HepG2 (cell line): ENCODE measurements around the gene KCNK5. TPM values are rescaled to one million over a fixed set of nuclear protein-coding genes. Genes with fewer than 3 reads are reported as not detected.

Source experiments
- ATAC-seq: fragments of 200-7000 bp; cut with Tn5 transposase; 3 replicates; pipeline ENCODE4 v1.9.1; 2020; ENCODE audit warnings: mild to moderate bottlenecking, moderate library complexity
- BruUV-seq: library from RNA; stranded (reverse); fragments of 400-500 nt; replicated peaks from 2 replicates; lab custom pipeline; 2021; lab: Mats Ljungman, UMichigan
- CTCF ChIA-PET: fragments of 300-600 bp; formaldehyde crosslinking; extraction: SDS; loops from one replicate; lab custom pipeline; 2021; ENCODE audit warnings: low total read pairs, inconsistent platforms, low intra/inter-chr PET ratio; lab: Yijun Ruan, JAX
- POLR2A ChIA-PET: fragments of 350-600 bp; sonication (Branson Sonifier 250); formaldehyde crosslinking; loops from one replicate; lab custom pipeline; 2020; ENCODE audit warnings: antibody characterized with exemption, inconsistent platforms; lab: Yijun Ruan, JAX
- DNase-seq: peaks from one replicate; pipeline ENCODE4 v3.0.0-alpha.2; 2015; ENCODE audit warnings: low spot score
- FAIRE-seq: peaks from 3 replicates; lab custom pipeline; 2011; peaks lifted over from hg19 to GRCh38; lab: Jason Lieb, UNC
- H2AFZ ChIP-seq: one replicate; pipeline ENCODE4 v1.6.1; 2011; ENCODE audit warnings: low read length, inconsistent platforms
- H3K27ac ChIP-seq: fragments of 300-600 bp; 3 replicates; pipeline ENCODE4 v1.8.0; 2011; ENCODE audit warnings: mixed run types, mild to moderate bottlenecking, mixed read lengths, low read length, inconsistent platforms; ENCODE audit not compliant: insufficient read depth; ENCODE audit errors: extremely low read length
- H3K27me3 ChIP-seq, 2 experiments: fragments of 200-600 bp in 1 of 2; 2 replicates in 1 of 2; 3 replicates in 1 of 2; pipeline versions ENCODE4 v1.6.0 to v1.8.0; 2011; ENCODE audit warnings: low read length in 2 of 2, mild to moderate bottlenecking in 2 of 2, moderate library complexity in 2 of 2, inconsistent platforms in 1 of 2; ENCODE audit not compliant: insufficient read depth in 2 of 2, control insufficient read depth in 1 of 2
- H3K36me3 ChIP-seq, 2 experiments: fragments of 200-600 bp in 1 of 2; replicated peaks in 1 of 2; 2 replicates in 1 of 2; 3 replicates in 1 of 2; pipeline versions ENCODE4 v1.5.1 to v1.8.0; 2011; ENCODE audit warnings: low read length in 2 of 2, inconsistent platforms in 1 of 2; ENCODE audit not compliant: insufficient read depth in 2 of 2, control insufficient read depth in 1 of 2
- H3K4me1 ChIP-seq: 2 replicates; pipeline ENCODE4 v1.5.1; 2012; ENCODE audit warnings: low read length, inconsistent platforms; ENCODE audit not compliant: insufficient read depth
- H3K4me2 ChIP-seq: 2 replicates; pipeline ENCODE4 v1.6.0; 2011; ENCODE audit warnings: low read depth, low read length, inconsistent platforms
- H3K4me3 ChIP-seq, 3 experiments: fragments of 200-600 bp in 1 of 3; sonication (generic), shearing (Covaris generic) in 1 of 3; replicated peaks in 1 of 3; 2 replicates each; pipeline ENCODE4 v1.5.1; 2011 to 2016; ENCODE audit warnings: low read length in 3 of 3, inconsistent platforms in 2 of 3, low read depth in 2 of 3, mild to moderate bottlenecking in 2 of 3, control low read depth in 1 of 3, mixed read lengths in 1 of 3; ENCODE audit not compliant: insufficient read depth in 1 of 3
- H3K79me2 ChIP-seq: one replicate; pipeline ENCODE4 v1.6.1; 2011; ENCODE audit warnings: low read length, inconsistent platforms; ENCODE audit not compliant: insufficient read depth
- H3K9ac ChIP-seq: 2 replicates; pipeline ENCODE4 v1.6.0; 2011; ENCODE audit warnings: mild to moderate bottlenecking, low read depth, low read length, inconsistent platforms; ENCODE audit not compliant: insufficient read depth
- H3K9me3 ChIP-seq: 2 replicates; pipeline ENCODE4 v1.5.1; 2012; ENCODE audit warnings: mild to moderate bottlenecking, low read length
- H4K20me1 ChIP-seq: 2 replicates; pipeline ENCODE4 v1.6.0; 2011; ENCODE audit warnings: inconsistent platforms, mild to moderate bottlenecking, low read length, moderate library complexity; ENCODE audit not compliant: insufficient read depth
- FOXA3 ChIP-seq: IDR thresholded peaks from 2 replicates; pipeline ENCODE4 v1.6.1; 2016; ENCODE audit warnings: missing genetic modification reagents, missing compliant biosample characterization
- ISL2 ChIP-seq: sonication (generic); formaldehyde crosslinking; IDR thresholded peaks from 2 replicates; pipeline ENCODE4 v1.5.0; 2020; ENCODE audit warnings: missing genetic modification reagents
- MTA3 ChIP-seq: sonication (generic); formaldehyde crosslinking; IDR thresholded peaks from 2 replicates; pipeline ENCODE4 v1.4.0; 2020; ENCODE audit warnings: missing genetic modification reagents
- RAD51 ChIP-seq: fragments of 450-650 bp; IDR thresholded peaks from 2 replicates; pipeline ENCODE4 v1.6.1; 2016; ENCODE audit warnings: borderline replicate concordance
- RXRB ChIP-seq: IDR thresholded peaks from 2 replicates; pipeline ENCODE4 v1.6.1; 2016; ENCODE audit warnings: borderline replicate concordance, missing genetic modification reagents, missing compliant biosample characterization
- SMC3 ChIP-seq: IDR thresholded peaks from 2 replicates; pipeline ENCODE4 v1.6.1; 2011; ENCODE audit warnings: low read length, improper control_type of control experiment
- ZFP90 ChIP-seq: sonication (generic); formaldehyde crosslinking; IDR thresholded peaks from 2 replicates; pipeline ENCODE4 v1.8.0; 2022; ENCODE audit warnings: missing genetic modification reagents, mild to moderate bottlenecking, inconsistent platforms, borderline replicate concordance
- ZNF20 ChIP-seq: sonication (generic); formaldehyde crosslinking; IDR thresholded peaks from 2 replicates; pipeline ENCODE4 v1.4.0; 2020; ENCODE audit warnings: mild to moderate bottlenecking, moderate library complexity, missing genetic modification reagents
- ZNF569 ChIP-seq: sonication (generic); formaldehyde crosslinking; IDR thresholded peaks from 2 replicates; pipeline ENCODE4 v1.5.0; 2020; ENCODE audit warnings: mild to moderate bottlenecking, missing genetic modification reagents, moderate library complexity, borderline replicate concordance
- ZNF75D ChIP-seq: sonication (generic); formaldehyde crosslinking; IDR thresholded peaks from 2 replicates; pipeline ENCODE4 v1.8.1; 2023; ENCODE audit warnings: missing genetic modification reagents, mild to moderate bottlenecking, borderline replicate concordance
- WGBS: methylation state at CpG from one replicate; pipeline ENCODE4 v1.1.6; 2017; ENCODE audit warnings: low lambda C conversion rate; 5-methylcytosine and 5-hydroxymethylcytosine counted together
- in situ Hi-C: cut with HindIII; loops from 2 replicates; pipeline ENCODE4 v1.10.0; 2017; ENCODE audit warnings: low pct_unique_long_range_greater_than_20kb; ENCODE audit not compliant: extremely low pct_ligation_motif_present
- intact Hi-C: fragments of 100-400 bp; cut with micrococcal nuclease; formaldehyde crosslinking; loops from one replicate; pipeline ENCODE4 v1.10.0; 2022; ENCODE audit not compliant: unreplicated experiment
- polyA plus RNA-seq, 8 experiments: library from polyadenylated mRNA; depleted of rRNA in 3 of 8; stranded (reverse) in 7 of 8; unstranded in 1 of 8; fragments of >200 nt; fragmentation: Illumina TruSeq in 4 of 8; extraction: Trizol in 4 of 8; gene quantifications; 2 replicates each; pipeline versions ENCODE4 v1.2.1 to v1.2.3, GENCODE V29; 2011 to 2016; ENCODE audit warnings: low read depth in 4 of 8, missing spikeins in 1 of 8, mixed read lengths in 1 of 8; ENCODE audit not compliant: insufficient read depth in 1 of 8
- total RNA-seq, 5 experiments: library from RNA; depleted of rRNA; stranded (reverse); fragments of >200 nt; fragmentation: Illumina TruSeq; extraction: Trizol; gene quantifications; 2 replicates each; pipeline ENCODE4 v1.2.3, GENCODE V29; 2016; ENCODE audit warnings: low read depth in 1 of 5
- TF ChIP-seq, protein P1 (sequence below): sonication (generic); formaldehyde crosslinking; IDR thresholded peaks from 2 replicates; pipeline ENCODE4 v1.5.1; 2020; ENCODE audit warnings: mild to moderate bottlenecking, missing genetic modification reagents, moderate library complexity

Gene KCNK5
- total and polyA plus RNA-seq, 2 of the 13 experiments (the other 11 are each of a cell fraction or from before 2014, with no cell fraction given): 0.04 TPM; not detected in 1

DNA sequence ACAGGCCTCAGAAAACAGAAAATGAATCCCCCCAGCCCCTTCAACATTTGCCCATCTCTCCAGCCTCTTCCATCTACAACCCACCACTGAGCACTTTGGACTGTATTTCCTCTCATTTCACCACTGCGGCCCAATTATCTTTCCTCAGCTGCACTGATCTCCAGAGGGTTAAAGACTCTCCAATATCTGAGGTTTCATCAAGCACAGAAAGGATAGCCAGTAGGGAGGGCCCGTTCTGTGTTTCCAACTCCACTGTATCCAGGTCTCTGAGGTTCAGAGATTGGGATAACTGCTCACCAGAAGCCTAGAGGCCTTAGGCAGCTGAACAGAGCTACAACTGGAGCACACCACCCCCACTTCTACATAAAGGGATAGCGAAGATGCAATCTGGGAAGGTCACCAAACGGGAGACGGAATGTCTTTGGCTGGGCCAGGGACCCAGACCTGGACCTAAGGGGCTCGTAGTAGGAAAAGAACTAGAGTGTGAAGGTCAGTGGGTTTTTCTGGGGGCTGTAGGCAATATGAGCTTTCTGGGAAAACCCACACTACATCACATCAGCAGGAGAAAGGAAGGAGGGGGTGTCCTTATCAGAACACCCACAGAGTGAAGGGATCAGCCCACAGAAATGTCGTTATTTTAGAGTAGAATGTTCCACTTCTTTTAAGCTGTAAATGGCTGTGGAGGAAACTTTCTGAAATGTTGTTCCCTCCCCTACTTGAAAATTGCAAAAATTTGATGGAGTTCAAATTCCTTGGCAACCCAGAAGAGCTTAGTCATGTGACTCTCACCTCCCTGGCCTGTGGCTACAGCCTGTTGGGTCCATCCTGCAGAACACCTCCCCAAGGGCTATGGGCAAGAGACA, 7.3 kb downstream of the KCNK5 start:
- FAIRE-seq (no peak), ATAC-seq (no peak), DNase-seq (no peak)
- Histone ChIP-seq H3K27ac (no peak overlapping the region), H2AFZ (no peak overlapping the region), H3K79me2 (no peaks in the 10 kb centered on the region), H3K36me3 (no peaks in the 10 kb centered on the region), H4K20me1 (no peaks in the 10 kb centered on the region), H3K4me1 (peaks cover 9% of the 10 kb centered on the region), H3K4me3 (no peak overlapping the region), H3K4me2 (no peak overlapping the region), H3K9ac (no peak overlapping the region), H3K9me3 (no peaks in the 10 kb centered on the region), H3K27me3 (peaks cover 0 to under 1% of the 10 kb centered on the region in 2 experiments; a peak in 1 of 5 replicates)
- ChIA-PET CTCF (no interaction called here), POLR2A (no interaction called here)
- intact Hi-C loops (no loop called here), in situ Hi-C loops (no loop called here)
- 35% methylated on average over 7 of the region's 7 CpGs for WGBS
- TF ChIP-seq SMC3: no peak
- no peak for TF ChIP-seq ZFP90
- no peak for TF ChIP-seq ZNF569 (CRISPR knock-in tag)
- no peak for TF ChIP-seq RXRB (CRISPR knock-in tag)
- TF ChIP-seq ISL2 (CRISPR knock-in tag): no peak
- TF ChIP-seq, protein P1, sequence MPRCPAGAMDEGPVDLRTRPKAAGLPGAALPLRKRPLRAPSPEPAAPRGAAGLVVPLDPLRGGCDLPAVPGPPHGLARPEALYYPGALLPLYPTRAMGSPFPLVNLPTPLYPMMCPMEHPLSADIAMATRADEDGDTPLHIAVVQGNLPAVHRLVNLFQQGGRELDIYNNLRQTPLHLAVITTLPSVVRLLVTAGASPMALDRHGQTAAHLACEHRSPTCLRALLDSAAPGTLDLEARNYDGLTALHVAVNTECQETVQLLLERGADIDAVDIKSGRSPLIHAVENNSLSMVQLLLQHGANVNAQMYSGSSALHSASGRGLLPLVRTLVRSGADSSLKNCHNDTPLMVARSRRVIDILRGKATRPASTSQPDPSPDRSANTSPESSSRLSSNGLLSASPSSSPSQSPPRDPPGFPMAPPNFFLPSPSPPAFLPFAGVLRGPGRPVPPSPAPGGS (CRISPR knock-in tag): no peak
- no peak for TF ChIP-seq MTA3 (CRISPR knock-in tag)
- no peak for TF ChIP-seq ZNF20 (CRISPR knock-in tag)
- TF ChIP-seq ZNF75D (CRISPR knock-in tag): no peak
- TF ChIP-seq FOXA3 (CRISPR knock-in tag): no peak
- no peak for TF ChIP-seq RAD51
- BruUV-seq: no TSS peak
